Stimulated activated CD4-positive, alpha-beta T cell treated with anti-CD3 and anti-CD28 coated beads, Interleukin-15, amount 100 ng/mL, for 1 hour (primary cell): ENCODE data around the gene IBTK.
"Not testable (repeated sequence)": the region's sequence is repeated elsewhere in the genome, so short reads cannot be mapped to it uniquely, and the experiment has no call there.

Source experiments
- DNase-seq, 2 donors: peaks; one replicate each; pipeline ENCODE4 v3.0.0-alpha.2; 2020; ENCODE audit warnings: low read depth in 1 of 2, low spot score in 1 of 2

IBTK gene, protein sequence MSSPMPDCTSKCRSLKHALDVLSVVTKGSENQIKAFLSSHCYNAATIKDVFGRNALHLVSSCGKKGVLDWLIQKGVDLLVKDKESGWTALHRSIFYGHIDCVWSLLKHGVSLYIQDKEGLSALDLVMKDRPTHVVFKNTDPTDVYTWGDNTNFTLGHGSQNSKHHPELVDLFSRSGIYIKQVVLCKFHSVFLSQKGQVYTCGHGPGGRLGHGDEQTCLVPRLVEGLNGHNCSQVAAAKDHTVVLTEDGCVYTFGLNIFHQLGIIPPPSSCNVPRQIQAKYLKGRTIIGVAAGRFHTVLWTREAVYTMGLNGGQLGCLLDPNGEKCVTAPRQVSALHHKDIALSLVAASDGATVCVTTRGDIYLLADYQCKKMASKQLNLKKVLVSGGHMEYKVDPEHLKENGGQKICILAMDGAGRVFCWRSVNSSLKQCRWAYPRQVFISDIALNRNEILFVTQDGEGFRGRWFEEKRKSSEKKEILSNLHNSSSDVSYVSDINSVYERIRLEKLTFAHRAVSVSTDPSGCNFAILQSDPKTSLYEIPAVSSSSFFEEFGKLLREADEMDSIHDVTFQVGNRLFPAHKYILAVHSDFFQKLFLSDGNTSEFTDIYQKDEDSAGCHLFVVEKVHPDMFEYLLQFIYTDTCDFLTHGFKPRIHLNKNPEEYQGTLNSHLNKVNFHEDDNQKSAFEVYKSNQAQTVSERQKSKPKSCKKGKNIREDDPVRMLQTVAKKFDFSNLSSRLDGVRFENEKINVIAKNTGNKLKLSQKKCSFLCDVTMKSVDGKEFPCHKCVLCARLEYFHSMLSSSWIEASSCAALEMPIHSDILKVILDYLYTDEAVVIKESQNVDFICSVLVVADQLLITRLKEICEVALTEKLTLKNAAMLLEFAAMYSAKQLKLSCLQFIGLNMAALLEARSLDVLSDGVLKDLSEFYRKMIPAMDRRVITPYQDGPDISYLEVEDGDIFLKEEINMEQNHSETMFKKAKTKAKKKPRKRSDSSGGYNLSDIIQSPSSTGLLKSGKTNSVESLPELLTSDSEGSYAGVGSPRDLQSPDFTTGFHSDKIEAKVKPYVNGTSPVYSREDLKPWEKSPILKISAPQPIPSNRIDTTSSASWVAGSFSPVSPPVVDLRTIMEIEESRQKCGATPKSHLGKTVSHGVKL (N-terminal part only)

DNA sequence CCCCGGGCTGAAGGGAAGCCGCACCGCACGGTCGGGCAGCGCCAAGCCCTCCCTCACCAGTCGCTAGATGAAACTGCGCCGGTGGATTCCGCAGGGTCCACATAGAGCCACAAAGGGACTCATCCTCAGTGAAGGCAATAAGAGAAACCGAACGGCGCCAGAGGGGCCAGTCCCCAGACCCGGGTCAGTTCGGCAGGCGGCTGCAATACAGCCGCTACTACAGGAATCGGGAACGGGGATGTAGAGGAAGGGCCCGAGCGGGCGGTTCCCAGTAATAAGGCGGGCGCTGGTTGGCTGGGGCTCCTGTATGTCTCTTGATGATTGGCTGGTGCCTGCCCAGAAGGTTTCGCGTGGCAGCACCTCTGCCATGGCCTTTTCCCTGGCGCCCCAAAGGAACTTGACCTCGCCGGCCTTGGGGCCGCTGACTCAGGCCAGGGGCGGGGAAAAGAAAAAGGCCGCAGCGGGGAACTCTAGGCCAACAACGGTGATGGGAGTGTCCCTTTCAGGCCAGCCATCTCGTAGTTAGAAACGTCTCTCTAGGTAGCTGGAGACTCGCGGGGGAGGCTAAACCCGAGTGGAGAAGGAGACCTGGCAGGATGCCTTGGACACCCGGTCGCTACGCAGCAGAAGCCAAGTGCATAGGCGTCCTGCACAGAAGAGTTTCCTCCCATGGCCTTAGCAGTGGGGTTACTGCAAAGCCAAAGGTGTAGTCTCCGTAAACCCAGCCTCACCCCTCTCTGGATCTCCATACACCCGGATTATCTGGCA lies at the start of gene IBTK:
IBTK (minus strand) TSS at position 240 of the 768 bp plus-strand sequence. CDS start 7,258 bp downstream, outside the sequence.
- peak; percentile 83 to 90 for DNase-seq

DNA sequence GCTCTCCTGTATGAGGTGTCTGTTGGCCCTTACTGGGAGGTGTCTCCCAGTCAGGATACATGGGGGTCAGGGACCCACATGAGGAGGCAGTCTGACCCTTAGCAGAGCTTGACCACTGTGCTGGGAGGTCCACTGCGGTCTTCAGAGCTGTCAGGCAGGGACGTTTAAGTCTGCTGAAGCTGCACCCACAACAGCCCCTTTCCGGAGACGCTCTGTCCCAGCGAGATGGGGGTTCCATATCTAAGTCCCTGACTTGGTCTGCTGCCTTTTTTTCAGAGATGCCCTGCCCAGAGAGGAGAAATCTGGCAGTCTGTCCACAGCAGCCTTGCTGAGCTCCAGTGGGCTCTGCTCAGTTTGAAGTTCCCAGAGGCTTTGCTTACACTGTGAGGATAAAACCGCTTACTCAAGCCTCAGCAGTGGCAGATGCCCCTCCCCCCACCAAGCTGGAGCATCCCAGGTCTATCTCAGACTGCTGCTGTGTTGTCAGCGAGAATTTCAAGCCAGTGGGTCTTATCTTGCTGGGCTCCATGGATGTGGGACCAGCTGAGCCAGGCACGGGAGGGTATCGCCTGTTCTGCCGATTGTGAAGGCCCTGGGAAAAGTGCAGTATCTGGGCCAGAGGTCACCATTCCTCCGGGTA lies 36.3 kb upstream of the IBTK start:
- DNase-seq = no peak

DNA sequence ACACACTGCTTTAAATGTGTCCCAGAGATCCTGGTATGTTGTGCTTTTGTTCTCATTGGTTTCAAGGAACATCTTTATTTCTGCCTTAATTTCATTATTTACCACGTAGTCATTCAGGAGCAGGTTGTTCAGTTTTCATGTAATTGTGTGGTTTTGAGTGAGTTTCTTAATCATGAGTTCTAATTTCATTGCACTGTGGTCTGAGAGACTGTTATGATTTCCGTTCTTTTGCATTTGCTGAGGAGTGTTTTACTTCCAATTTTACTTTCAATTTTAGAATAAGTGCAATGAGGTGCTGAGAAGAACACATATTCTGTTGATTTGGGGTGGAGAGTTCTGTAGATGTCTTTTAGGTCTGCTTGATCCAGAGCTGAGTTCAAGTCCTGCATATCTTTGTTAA lies 34.0 kb upstream of the IBTK start:
- DNase-seq = not testable (repeated sequence)

DNA sequence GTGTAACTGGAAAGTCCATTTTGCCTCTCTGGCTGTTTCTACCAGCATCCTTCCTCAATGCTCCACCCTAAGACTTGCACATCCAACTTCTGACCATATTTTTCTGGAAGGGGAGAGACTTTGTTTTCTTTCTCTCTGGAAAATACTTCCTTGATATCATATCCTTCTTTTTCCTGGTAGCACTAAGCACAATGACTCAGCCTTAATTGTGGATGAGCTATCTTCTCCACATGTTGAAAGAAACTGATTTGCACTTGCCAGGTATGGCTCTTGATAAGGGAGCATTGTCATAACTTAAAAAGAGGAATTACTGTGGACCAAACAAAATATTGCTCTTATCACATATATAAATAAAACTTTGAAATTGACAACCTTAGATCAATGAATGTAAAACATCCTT lies 30.1 kb upstream of the IBTK start:
- DNase-seq = no peak

DNA sequence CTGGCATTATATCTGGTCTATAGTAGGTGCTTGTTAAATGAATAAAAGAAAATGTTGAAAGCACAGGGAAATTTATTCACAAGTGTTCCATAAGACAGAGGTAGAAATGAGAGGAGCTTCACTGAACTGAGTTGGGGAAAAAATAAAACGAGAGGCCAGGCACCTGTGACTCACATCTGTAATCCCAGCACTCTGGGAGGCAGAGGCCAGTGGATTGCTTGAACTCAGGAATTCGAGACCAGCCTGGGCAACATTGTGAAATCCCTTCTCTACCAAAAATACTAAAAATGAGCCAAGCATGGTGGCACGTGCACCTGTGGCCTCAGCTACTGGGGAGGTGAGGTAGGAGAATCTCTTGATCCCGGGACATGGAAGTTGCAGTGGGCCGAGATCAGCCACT lies 28.1 kb upstream of the IBTK start:
- DNase-seq = no peak

DNA sequence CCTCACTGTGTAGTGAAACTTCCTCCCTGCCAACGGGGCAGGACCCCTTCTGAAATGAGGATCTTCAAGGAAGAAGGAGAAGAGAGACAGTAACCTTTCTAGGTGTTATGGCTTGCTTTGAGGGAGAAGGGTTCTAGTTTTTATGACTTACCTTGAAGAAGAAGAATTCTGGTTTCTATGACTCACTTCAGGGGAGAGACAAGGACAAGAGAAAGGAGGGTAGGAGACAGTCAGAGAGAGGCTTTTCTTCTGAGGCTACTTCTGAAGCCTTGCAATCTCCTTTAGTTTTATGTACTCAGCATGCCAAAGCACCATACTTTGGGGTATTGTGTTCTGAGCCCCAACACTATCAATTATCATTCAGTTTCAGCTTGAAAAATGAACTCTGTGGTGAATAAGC lies 25.8 kb upstream of the IBTK start:
- no peak for DNase-seq

DNA sequence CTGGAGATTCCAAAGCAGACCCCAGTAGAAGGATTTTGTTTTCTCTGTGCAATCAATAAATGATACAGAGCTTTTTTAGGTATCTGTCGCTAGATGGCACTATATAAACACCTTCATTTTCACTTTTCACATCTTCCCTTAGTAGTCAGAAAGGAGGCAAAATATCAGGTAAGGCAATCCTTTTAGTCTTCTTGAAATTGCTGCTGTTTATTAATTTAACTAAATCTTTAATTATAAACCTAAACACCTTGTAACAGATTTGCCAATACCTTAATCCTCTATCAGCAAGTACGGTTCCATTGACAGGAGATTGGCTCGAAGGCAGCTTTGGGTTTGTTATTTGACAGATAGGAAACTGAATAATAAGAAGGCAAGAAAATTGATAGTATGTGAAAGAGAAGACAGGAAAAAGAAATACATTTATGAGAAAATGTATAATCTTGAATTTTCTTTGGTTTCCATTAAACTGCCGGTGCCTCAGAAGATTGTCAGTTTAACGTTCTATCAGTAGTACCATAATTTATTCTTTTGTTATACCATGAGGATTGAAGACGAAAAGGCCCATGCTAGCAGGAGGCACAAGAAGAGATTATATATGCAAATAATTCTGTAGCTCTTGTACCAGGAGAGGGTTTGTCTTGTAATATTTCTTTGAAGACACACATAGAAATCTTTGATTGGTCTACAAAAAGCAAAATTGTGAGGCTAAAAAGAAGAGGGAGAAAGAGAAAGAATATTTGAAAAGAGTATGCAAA lies 23.5 kb upstream of the IBTK start:
- DNase-seq = no peak

DNA sequence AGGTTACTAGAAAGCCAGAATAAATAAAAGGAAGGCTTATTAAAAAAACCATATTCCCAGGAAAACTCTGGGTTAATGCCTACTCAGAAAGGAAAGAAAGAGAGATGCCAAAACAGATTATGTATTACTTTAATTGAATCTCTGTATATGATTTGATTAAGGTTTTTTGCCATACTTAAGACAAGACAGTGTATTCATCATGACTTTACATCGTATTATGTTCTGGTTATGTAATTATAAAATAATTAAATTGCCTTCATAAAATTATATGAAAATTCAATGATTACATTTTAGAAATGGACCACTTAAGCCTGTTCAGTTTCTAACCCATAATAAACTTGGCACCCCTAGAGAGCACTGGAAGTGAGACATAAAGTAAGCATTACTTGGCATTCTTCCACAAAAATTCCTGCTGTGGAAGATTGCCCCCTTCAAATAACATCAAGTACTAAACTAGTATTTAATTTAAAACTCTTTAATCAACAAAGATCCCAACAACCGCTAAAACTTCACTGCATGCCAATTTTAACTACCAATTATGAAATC lies 20.8 kb upstream of the IBTK start:
- DNase-seq = no peak

DNA sequence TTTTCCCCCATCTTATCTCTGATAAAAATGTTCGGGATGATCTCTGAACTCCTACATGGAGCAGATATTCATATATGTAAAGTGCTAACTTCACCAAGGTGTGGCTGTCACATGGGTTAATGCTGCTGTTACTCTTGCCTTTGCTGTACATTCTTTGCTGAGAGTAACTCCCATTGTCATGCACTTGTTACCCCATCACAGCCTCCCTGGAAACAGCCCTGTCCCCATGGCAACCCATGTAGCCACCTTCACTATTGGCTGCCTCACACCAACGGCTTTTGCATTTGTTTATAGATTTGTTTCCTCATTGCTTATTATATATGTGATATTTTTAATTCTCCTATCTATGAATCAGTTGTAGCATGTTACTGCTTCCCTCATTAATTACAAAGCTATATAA lies 17.3 kb upstream of the IBTK start:
- DNase-seq = no peak

DNA sequence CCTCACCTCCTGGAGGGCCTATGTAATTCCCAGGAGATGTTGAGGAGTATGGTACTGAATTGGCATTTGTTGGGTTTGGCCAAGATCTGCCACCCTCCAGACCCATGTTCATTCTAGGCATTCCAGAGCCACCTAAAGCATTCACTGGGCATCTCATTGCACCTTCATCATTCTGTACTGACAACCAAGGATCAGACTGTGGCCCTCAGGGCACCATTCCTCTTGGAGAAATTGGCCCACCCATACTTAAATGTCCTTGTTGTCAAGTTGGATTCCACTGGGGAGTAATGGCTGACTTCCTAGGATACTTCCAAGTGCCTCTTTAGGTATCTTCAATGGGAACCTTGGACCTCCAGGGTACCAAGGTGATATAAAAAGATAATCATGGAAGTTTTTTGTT lies 16.8 kb upstream of the IBTK start:
- no peak for DNase-seq

DNA sequence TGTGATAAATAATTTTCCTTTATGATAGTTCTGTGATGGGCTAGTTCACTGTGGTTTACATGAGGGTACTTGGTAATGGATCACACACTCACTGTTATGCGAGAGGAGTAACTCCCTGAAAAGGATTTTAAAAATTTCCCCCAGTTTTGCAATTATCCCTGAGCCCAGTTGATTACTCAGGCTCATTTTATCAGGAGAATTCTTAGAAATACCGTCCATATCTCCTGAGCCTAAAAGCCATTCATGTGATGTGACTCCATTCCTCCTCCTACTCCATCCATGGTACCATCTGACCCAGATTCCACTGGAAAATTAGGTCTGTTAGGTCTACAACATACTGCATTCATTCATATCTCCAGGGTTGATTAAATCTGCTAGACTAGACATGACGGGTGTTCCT lies 16.4 kb upstream of the IBTK start:
- no peak for DNase-seq

DNA sequence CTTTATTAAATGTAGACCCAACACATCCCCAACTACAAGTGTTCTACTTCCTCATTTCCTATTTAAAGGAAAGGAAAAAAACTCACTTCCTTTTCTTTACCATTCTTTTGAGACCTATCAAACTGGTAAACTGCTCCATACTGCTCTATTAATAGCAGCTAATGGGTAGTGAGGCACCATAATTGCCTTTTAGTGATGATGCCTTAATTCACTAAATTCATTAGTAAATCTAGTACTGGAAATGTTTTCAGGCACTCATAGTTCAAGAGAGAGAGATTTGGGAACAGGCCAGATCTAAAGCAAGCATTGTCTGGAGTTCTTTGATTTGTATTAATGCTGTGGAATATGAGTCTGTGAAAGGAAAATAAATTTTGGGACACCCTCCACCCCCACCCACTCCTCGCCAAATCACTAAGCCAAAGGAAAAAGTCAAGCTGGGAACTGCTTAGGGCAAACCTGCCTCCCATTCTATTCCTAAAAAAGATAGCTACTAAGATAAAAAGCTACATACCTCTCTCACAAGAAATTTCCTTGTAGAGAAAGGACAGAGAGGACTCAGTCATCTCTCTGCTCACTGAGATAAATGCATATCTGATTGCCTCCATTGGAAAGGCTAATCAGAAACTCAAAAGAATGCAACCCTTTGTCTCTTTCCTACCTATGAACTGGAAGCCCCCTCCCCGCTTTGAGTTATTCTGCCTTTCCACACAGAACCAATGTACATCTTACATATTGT lies 13.6 kb upstream of the IBTK start:
- no peak for DNase-seq

DNA sequence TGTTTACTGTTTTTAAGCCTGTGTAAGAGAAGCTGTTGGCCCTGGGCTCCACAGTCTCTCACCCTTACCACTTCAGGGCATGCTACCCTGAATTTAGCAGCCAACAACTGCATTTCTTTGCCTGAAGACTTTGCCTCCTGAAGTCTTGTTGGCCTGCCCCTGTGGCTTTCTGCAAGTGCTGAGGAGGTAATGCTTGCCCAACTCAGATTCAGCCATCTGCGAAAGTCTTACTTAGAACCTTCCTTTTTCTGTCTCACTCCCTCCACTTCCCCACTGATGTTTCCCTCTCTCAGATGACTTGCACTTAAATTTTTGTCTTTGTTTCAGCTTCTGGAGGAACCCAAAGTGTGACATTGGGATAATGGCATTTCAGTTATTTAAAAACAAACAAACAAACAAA lies 11.8 kb upstream of the IBTK start:
- DNase-seq = no peak

DNA sequence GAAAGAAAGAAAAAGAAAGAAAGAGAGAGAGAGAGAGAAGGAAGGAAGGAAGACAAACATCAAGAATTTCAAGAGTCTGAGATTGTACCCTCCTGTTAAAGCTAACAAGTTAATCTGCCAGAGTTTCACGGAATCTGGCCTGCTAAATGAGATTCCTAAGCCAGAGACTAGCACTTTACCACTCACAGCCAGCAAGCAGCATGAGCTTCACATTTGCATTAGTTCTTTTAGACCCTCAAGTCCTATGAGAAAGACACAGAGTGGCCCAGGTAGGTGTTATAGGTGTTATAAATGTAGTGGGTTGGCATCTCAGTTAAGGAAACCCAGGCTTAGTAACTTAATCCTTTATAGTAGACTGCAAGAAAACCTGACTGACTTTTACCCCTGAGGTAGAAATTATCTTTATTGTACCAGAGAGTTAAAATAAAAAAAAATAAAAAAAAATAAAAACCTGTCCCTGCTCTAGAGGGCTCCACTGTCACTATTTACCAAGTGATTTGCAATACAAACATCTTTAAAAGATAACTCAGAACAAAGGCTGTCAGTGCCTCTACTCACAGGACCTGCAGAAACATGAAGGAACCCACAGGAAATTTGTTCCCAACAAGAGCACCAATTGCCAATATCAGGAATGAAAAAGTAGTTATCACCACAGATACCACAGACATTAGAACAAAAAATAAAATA lies 9.7 kb upstream of the IBTK start:
- no peak for DNase-seq

DNA sequence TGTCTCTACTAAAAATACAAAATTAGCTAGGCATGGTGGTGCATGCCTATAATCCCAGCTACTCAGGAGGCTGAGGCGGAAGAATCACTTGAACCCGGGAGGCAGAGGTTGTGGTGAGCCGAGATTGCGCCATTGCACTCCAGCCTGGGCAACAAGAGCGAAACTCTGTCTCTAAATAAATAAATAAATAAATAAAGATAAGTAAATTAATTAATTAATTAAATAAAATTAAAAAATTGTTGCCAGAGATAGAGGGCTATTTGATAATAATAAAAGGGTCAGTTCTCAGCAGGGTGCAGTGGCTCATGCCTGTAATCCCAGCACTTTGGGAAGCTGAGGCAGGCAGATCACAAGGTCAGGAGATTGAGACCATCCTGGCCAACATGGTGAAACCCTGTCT lies 7.2 kb upstream of the IBTK start:
- not testable (repeated sequence) for DNase-seq

DNA sequence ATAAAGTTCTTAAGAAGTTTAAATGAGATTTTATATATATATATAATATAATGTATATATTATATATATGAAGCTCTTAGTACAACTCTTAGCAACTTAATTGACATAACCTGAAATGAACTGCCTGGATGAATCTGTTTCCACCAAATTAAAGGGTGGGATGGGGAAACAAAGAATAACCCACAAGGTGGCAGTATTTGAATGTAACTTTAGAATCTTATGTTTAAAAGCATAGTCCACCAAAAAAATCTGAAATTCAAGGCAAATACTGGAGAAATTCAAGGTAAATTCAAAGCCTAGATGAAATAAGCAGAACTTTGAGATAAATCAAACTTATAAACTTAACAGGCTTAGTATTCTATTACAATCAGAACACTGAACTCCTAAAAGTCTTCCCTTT lies 4.4 kb upstream of the IBTK start:
- no peak for DNase-seq

DNA sequence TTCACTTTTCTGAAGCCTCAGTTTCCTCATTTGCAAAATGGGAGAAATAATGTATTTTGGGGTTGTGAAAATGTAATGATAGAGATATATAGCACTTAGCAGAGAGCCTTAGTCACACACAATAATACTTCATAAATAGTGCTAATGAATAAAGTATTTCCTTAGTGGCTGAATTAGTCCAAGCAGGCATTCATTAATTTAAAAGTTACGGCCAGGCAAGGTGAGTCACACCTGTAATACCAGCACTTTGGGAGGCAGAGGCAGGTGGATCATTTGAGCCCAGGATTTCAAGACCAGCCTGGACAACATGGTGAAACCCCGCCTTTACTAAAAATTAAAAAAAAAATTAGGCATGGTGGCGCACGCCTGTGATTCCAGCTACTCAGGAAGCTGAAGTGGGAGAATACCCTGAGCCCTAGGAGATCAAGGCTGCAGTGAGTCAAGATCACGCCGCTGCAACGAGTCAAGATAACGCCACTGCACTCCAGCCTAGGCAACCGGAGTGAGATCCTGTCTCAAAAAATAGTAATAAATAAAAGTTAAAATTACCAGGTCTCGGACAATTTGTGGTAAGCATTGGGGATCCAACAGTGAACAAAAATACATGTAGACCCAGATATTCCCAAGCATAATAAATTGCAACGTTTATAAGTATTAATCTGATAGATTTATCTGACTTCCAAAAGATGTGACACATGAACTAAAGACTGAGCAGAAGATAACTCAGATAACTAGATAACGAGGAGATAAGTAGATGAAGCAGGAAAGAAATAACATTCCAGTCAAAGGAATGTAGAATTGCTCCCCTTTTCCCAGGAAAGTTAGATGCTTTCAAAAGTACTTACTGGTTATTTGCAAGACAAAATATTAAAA lies 2.1 kb upstream of the IBTK start:
- DNase-seq = no peak
